SK-N-SH treated with all-trans-retinoic acid at 6 μM for 48 hours (cell line): ENCODE results near the gene ASCC1.

Experiments
- BACH2 ChIP-seq: fragments of 250-450 bp; sonication (Bioruptor Pico); IDR thresholded peaks from 2 replicates; pipeline ENCODE4 v1.9.0; 2021; ENCODE audit warnings: mild to moderate bottlenecking, borderline replicate concordance
- ESRRG ChIP-seq: fragments of 250-450 bp; sonication (Bioruptor Pico); IDR thresholded peaks from 2 replicates; pipeline ENCODE4 v1.6.1; 2021; ENCODE audit warnings: mild to moderate bottlenecking
- GLIS3 ChIP-seq: fragments of 250-450 bp; sonication (Bioruptor Pico); IDR thresholded peaks from 2 replicates; pipeline ENCODE4 v1.5.0; 2020; ENCODE audit warnings: mild to moderate bottlenecking, moderate library complexity
- OSR1 ChIP-seq: fragments of 250-450 bp; sonication (Bioruptor Pico); IDR thresholded peaks from 2 replicates; pipeline ENCODE4 v1.8.0; 2022; ENCODE audit warnings: moderate library complexity, mild to moderate bottlenecking, inconsistent platforms
- RARB ChIP-seq: fragments of 250-450 bp; sonication (Bioruptor Pico); IDR thresholded peaks from 2 replicates; pipeline ENCODE4 v1.8.0; 2021; ENCODE audit warnings: mild to moderate bottlenecking, moderate library complexity
- TCF4 ChIP-seq: fragments of 250-450 bp; sonication (Bioruptor Pico); IDR thresholded peaks from 2 replicates; pipeline ENCODE4 v1.8.0; 2021; ENCODE audit warnings: mild to moderate bottlenecking, moderate library complexity, borderline replicate concordance
- ZFP3 ChIP-seq: fragments of 250-450 bp; sonication (Bioruptor Pico); IDR thresholded peaks from 2 replicates; pipeline ENCODE4 v1.5.0; 2020; ENCODE audit warnings: mild to moderate bottlenecking, moderate library complexity
- ZNF8 ChIP-seq: fragments of 450-650 bp; formaldehyde crosslinking; IDR thresholded peaks from 2 replicates; pipeline ENCODE4 v1.5.0; 2020; ENCODE audit warnings: mild to moderate bottlenecking, moderate library complexity
- TF ChIP-seq, protein P1 (sequence below): fragments of 250-450 bp; sonication (Bioruptor Pico); IDR thresholded peaks from 2 replicates; pipeline ENCODE4 v1.8.0; 2020; ENCODE audit warnings: mild to moderate bottlenecking, moderate library complexity, borderline replicate concordance
- TF ChIP-seq, protein P2 (sequence below): fragments of 250-450 bp; sonication (Bioruptor Pico); IDR thresholded peaks from 2 replicates; pipeline ENCODE4 v1.5.1; 2020; ENCODE audit warnings: low read depth, mild to moderate bottlenecking, moderate library complexity

DNA sequence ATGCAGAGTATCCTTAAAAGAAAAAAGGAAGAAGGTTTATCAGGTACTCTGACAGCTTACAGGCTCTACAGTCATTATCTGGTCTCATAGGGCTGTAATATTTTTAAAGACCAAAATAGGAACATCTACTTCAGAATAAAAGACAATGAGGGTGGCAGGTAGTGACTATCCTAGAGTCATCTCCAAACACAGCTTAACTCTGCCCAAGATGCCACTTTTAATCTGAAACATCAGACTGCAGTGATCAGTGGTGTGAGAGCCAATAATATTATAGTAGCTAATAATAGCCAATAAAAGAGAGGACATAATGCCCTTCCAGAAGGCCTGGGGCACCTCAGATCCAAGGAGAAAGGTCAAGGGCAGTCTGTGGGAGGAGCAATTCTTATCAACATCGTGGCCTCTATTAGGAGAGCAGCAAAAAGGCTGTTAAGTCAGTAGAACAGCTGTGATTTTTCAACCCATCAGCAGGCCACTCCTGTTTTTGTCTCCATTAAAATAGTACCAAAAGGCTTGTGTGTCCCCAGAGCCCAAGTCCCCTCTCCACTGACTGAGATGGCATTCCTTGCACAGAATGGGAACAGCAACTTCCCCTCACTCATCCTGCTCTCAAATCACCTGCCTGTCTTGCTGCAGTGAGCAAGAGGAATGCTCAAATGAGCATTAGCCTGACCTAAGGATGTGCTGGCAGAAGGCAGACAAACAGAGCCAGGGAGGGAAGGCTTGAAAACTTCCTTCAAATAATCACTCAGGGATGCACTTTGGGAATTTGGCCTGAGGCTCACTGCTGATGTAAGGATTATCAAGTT is 107.0 kb downstream of the ASCC1 start:
- TF ChIP-seq GLIS3 (CRISPR knock-in tag) (no peak), RARB (no peak), ZFP3 (CRISPR knock-in tag) (no peak), ESRRG (CRISPR knock-in tag) (no peak), ZNF8 (CRISPR knock-in tag) (no peak), TCF4 (CRISPR knock-in tag) (no peak), OSR1 (CRISPR knock-in tag) (no peak), BACH2 (no peak)
- TF ChIP-seq, protein P1, sequence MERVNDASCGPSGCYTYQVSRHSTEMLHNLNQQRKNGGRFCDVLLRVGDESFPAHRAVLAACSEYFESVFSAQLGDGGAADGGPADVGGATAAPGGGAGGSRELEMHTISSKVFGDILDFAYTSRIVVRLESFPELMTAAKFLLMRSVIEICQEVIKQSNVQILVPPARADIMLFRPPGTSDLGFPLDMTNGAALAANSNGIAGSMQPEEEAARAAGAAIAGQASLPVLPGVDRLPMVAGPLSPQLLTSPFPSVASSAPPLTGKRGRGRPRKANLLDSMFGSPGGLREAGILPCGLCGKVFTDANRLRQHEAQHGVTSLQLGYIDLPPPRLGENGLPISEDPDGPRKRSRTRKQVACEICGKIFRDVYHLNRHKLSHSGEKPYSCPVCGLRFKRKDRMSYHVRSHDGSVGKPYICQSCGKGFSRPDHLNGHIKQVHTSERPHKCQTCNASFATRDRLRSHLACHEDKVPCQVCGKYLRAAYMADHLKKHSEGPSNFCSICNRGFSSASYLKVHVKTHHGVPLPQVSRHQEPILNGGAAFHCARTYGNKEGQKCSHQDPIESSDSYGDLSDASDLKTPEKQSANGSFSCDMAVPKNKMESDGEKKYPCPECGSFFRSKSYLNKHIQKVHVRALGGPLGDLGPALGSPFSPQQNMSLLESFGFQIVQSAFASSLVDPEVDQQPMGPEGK (CRISPR knock-in tag) = no peak
- TF ChIP-seq, protein P2, sequence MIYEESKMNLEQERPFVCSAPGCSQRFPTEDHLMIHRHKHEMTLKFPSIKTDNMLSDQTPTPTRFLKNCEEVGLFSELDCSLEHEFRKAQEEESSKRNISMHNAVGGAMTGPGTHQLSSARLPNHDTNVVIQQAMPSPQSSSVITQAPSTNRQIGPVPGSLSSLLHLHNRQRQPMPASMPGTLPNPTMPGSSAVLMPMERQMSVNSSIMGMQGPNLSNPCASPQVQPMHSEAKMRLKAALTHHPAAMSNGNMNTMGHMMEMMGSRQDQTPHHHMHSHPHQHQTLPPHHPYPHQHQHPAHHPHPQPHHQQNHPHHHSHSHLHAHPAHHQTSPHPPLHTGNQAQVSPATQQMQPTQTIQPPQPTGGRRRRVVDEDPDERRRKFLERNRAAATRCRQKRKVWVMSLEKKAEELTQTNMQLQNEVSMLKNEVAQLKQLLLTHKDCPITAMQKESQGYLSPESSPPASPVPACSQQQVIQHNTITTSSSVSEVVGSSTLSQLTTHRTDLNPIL (CRISPR knock-in tag) = no peak
